SK-N-SH (cell line): Measurements from ENCODE around the gene CDHR3. TPM values are rescaled to one million over a fixed set of nuclear protein-coding genes. Genes with fewer than 3 reads are reported as not detected.

ENCODE experiments used
- CTCF ChIA-PET: fragments of 300-600, 350-600 bp; formaldehyde crosslinking; extraction: SDS; loops from one replicate; lab custom pipeline; 2021; lab: Yijun Ruan, JAX
- POLR2A ChIA-PET: fragments of 350-600 bp; sonication (Branson Sonifier 250); formaldehyde crosslinking; extraction: SDS; loops from one replicate; lab custom pipeline; 2020; ENCODE audit warnings: antibody characterized with exemption, inconsistent platforms; lab: Yijun Ruan, JAX
- DNase-seq: peaks from one replicate; pipeline ENCODE4 v3.0.0; 2012
- H2AFZ ChIP-seq: fragments of 200-600 bp; sonication (generic); 2 replicates; pipeline ENCODE4 v1.8.1; 2016; ENCODE audit warnings: antibody characterized with exemption, mild to moderate bottlenecking, low read depth
- H3F3A ChIP-seq: fragments of 200-600 bp; sonication (generic); replicated peaks from 2 replicates; pipeline ENCODE3; 2016; ENCODE audit warnings: antibody characterized with exemption, mild to moderate bottlenecking; ENCODE audit not compliant: insufficient read depth
- H3K27ac ChIP-seq, 2 experiments: fragments of 200-500 bp in 1 of 2; fragments of 200-600 bp in 1 of 2; sonication (Bioruptor generic) in 1 of 2; sonication (generic), shearing (Covaris generic) in 1 of 2; 2 replicates each; pipeline versions ENCODE4 v1.5.1 to v1.6.1; 2014 to 2016; ENCODE audit warnings: low read depth in 2 of 2, inconsistent platforms in 1 of 2, low read length in 1 of 2, mild to moderate bottlenecking in 1 of 2, mixed read lengths in 1 of 2
- H3K27me3 ChIP-seq: fragments of 200-600 bp; sonication (generic), shearing (Covaris generic); 2 replicates; pipeline ENCODE4 v1.6.1; 2016; ENCODE audit warnings: mixed run types; ENCODE audit not compliant: insufficient read depth
- H3K36me3 ChIP-seq, 2 experiments: fragments of 200-500 bp in 1 of 2; fragments of 200-600 bp in 1 of 2; sonication (Bioruptor generic) in 1 of 2; sonication (generic) in 1 of 2; replicated peaks in 1 of 2; 2 replicates each; pipeline versions ENCODE3 to v1.5.1; 2014 to 2016; ENCODE audit warnings: low read length in 1 of 2, mild to moderate bottlenecking in 1 of 2; ENCODE audit not compliant: insufficient read depth in 2 of 2, control insufficient read depth in 1 of 2
- H3K4me1 ChIP-seq, 2 experiments: fragments of 200-500 bp in 1 of 2; fragments of 200-600 bp in 1 of 2; sonication (Bioruptor generic) in 1 of 2; sonication (generic), shearing (Covaris generic) in 1 of 2; 2 replicates each; pipeline versions ENCODE4 v1.5.1 to v1.6.1; 2014 to 2016; ENCODE audit warnings: low read depth in 1 of 2, low read length in 1 of 2, mixed run types in 1 of 2; ENCODE audit not compliant: insufficient read depth in 2 of 2, control insufficient read depth in 1 of 2
- H3K4me2 ChIP-seq: fragments of 200-600 bp; sonication (generic), shearing (Covaris generic); 2 replicates; pipeline ENCODE4 v1.6.1; 2017; ENCODE audit warnings: mixed run types
- H3K4me3 ChIP-seq, 2 experiments: fragments of 200-500 bp in 1 of 2; fragments of 200-600 bp in 1 of 2; sonication (Bioruptor generic) in 1 of 2; sonication (generic), shearing (Covaris generic) in 1 of 2; 2 replicates each; pipeline versions ENCODE4 v1.5.1 to v1.8.1; 2014 to 2016; ENCODE audit warnings: low read depth in 2 of 2, inconsistent platforms in 1 of 2, low read length in 1 of 2, mild to moderate bottlenecking in 1 of 2, mixed read lengths in 1 of 2, moderate library complexity in 1 of 2
- H3K79me2 ChIP-seq: fragments of 200-600 bp; sonication (generic); 2 replicates; pipeline ENCODE4 v1.8.1; 2017; ENCODE audit warnings: mild to moderate bottlenecking; ENCODE audit not compliant: insufficient read depth
- H3K9ac ChIP-seq: fragments of 200-600 bp; sonication (generic); 2 replicates; pipeline ENCODE4 v1.6.1; 2017; ENCODE audit warnings: mixed run types
- H3K9me2 ChIP-seq: fragments of 200-600 bp; sonication (generic); 2 replicates; pipeline ENCODE4 v1.6.1; 2017; ENCODE audit warnings: mixed run types
- H3K9me3 ChIP-seq: fragments of 200-600 bp; sonication (generic); 2 replicates; pipeline ENCODE4 v1.6.1; 2017; ENCODE audit warnings: mixed run types, mild to moderate bottlenecking, moderate library complexity
- H4K20me1 ChIP-seq: fragments of 200-600 bp; sonication (generic); 2 replicates; pipeline ENCODE4 v1.6.1; 2017; ENCODE audit warnings: mild to moderate bottlenecking, mixed run types; ENCODE audit not compliant: insufficient read depth
- CTCF ChIP-seq: fragments of 200-600 bp; sonication (generic); IDR thresholded peaks from 2 replicates; pipeline ENCODE4 v1.6.1; 2017; ENCODE audit warnings: antibody characterized with exemption, mild to moderate bottlenecking, moderate library complexity
- ELF1 ChIP-seq: IDR thresholded peaks from 2 replicates; pipeline ENCODE4 v1.4.0; 2012
- EP300 ChIP-seq, 2 experiments: IDR thresholded peaks; 2 replicates each; pipeline versions ENCODE4 v1.4.0 to v1.6.1; 2012; ENCODE audit warnings: borderline replicate concordance in 1 of 2, low read depth in 1 of 2, low read length in 1 of 2
- FOXJ3 ChIP-seq: sonication (generic); formaldehyde crosslinking; IDR thresholded peaks from 2 replicates; pipeline ENCODE4 v1.5.1; 2020; ENCODE audit warnings: mild to moderate bottlenecking, missing genetic modification reagents
- FOXM1 ChIP-seq: IDR thresholded peaks from 2 replicates; pipeline ENCODE4 v1.4.0; 2012; ENCODE audit warnings: low read depth, mild to moderate bottlenecking
- GATA2 ChIP-seq: sonication (generic); formaldehyde crosslinking; IDR thresholded peaks from 2 replicates; pipeline ENCODE4 v1.5.0; 2020; ENCODE audit warnings: mild to moderate bottlenecking, missing genetic modification reagents
- JUND ChIP-seq: IDR thresholded peaks from 2 replicates; pipeline ENCODE4 v1.4.0; 2012
- MAX ChIP-seq: IDR thresholded peaks from 2 replicates; pipeline ENCODE4 v1.4.0; 2012; ENCODE audit warnings: low read depth
- MEF2A ChIP-seq: IDR thresholded peaks from 2 replicates; pipeline ENCODE4 v1.4.0; 2012; ENCODE audit warnings: low read depth, borderline replicate concordance
- NRF1 ChIP-seq: IDR thresholded peaks from 2 replicates; pipeline ENCODE4 v1.6.1; 2012; ENCODE audit warnings: low read depth, mild to moderate bottlenecking, low read length
- PBX3 ChIP-seq: IDR thresholded peaks from 2 replicates; pipeline ENCODE4; 2012
- POLR2AphosphoS5 ChIP-seq: IDR thresholded peaks from 2 replicates; pipeline ENCODE4 v1.6.1; 2012; ENCODE audit warnings: low read depth, low read length
- RAD21 ChIP-seq: IDR thresholded peaks from 2 replicates; pipeline ENCODE4 v1.6.1; 2012; ENCODE audit warnings: mild to moderate bottlenecking, low read length
- RCOR1 ChIP-seq: fragments of 150-350 bp; IDR thresholded peaks from 2 replicates; pipeline ENCODE4 v1.6.1; 2017; ENCODE audit warnings: antibody characterized with exemption, low read length
- REST ChIP-seq: IDR thresholded peaks from 2 replicates; pipeline ENCODE4 v1.6.1; 2012; ENCODE audit warnings: mild to moderate bottlenecking, low read depth, low read length, moderate library complexity
- RXRA ChIP-seq: IDR thresholded peaks from 2 replicates; pipeline ENCODE4 v1.4.0; 2012; ENCODE audit warnings: low read depth, mild to moderate bottlenecking, borderline replicate concordance
- SIN3A ChIP-seq: IDR thresholded peaks from 2 replicates; pipeline ENCODE4 v1.6.1; 2012; ENCODE audit warnings: low read depth, mild to moderate bottlenecking, low read length, moderate library complexity, borderline replicate concordance
- SMC3 ChIP-seq: IDR thresholded peaks from 2 replicates; pipeline ENCODE4 v1.6.1; 2012; ENCODE audit warnings: low read depth, low read length, improper control_type of control experiment
- TAF1 ChIP-seq: IDR thresholded peaks from 2 replicates; pipeline ENCODE4 v1.6.1; 2012; ENCODE audit warnings: low read depth, mild to moderate bottlenecking, low read length, moderate library complexity, borderline replicate concordance
- TCF12 ChIP-seq: IDR thresholded peaks from 2 replicates; pipeline ENCODE4 v1.4.0; 2012
- WGBS: methylation state at CpG from one replicate; pipeline ENCODE4 v1.1.6; 2017; ENCODE audit warnings: low lambda C conversion rate; 5-methylcytosine and 5-hydroxymethylcytosine counted together
- polyA plus RNA-seq, 3 experiments: library from polyadenylated mRNA; depleted of rRNA; stranded (reverse); fragments of >200 nt; gene quantifications; 2 replicates each; pipeline ENCODE4 v1.2.3, GENCODE V29; 2012

Gene CDHR3
- polyA plus RNA-seq, 1 of the 3 experiments (the other 2 are of a cell fraction): 7.5 TPM

GRCh38 chr7:106076537-106076936 is 113.5 kb downstream of the CDHR3 start:
- H3K4me3 ChIP-seq: no peak overlapping the region
- H3F3A ChIP-seq: no peaks in the 10 kb centered on the region
- no peak overlapping the region for H3K4me2 ChIP-seq
- H3K27me3 ChIP-seq: no peaks in the 10 kb centered on the region
- H3K27ac ChIP-seq: no peak overlapping the region
- no peaks in the 10 kb centered on the region for H4K20me1 ChIP-seq
- WGBS: 78% methylated on average over 2 of the region's 2 CpGs
- no peak overlapping the region for H2AFZ ChIP-seq
- CTCF ChIA-PET: interaction anchor here (1.2 to 1.4 kb wide), 2 partner anchors 35 to 77 kb away, joined by 3 to 4 read pairs; no protein-coding TSS in a partner anchor
- POLR2A ChIA-PET: interaction anchor here (1.4 kb wide), 1 partner anchor 35 kb away, joined by 3 read pairs; no protein-coding TSS in a partner anchor
- H3K36me3 ChIP-seq: no peaks in the 10 kb centered on the region
- H3K9ac ChIP-seq: no peak overlapping the region
- H3K9me2 ChIP-seq: no peaks in the 10 kb centered on the region
- H3K9me3 ChIP-seq: no peaks in the 10 kb centered on the region
- no peak for TF ChIP-seq NRF1
- H3K79me2 ChIP-seq: no peaks in the 10 kb centered on the region
- H3K4me1 ChIP-seq: peaks cover 12 to 25% of the 10 kb centered on the region in 2 experiments; a peak in 3 of 4 replicates
- DNase-seq: no peak

- ChIA-PET POLR2A (interaction anchor here (1.2 kb wide), 1 partner anchor 31 kb away, joined by 4 read pairs; the partner anchor contains the start of gene SYPL1), CTCF (interaction anchor here (1.1 to 3.1 kb wide), 3 partner anchors 8 to 314 kb away, joined by 3 to 9 read pairs (median 6); no protein-coding TSS in a partner anchor)
- Histone ChIP-seq H3K4me3 (no peak overlapping the region), H3K36me3 (peaks cover 0 to 2% of the 10 kb centered on the region in 2 experiments), H3K9ac (no peak overlapping the region), H4K20me1 (no peaks in the 10 kb centered on the region), H3F3A (no peaks in the 10 kb centered on the region), H2AFZ (no peak overlapping the region), H3K79me2 (no peaks in the 10 kb centered on the region), H3K9me2 (no peaks in the 10 kb centered on the region; the same call in 1 of the 2 replicates), H3K4me1 (no peaks in the 10 kb centered on the region; a peak in 1 of 4 replicates), H3K27ac (no peak overlapping the region), H3K27me3 (no peaks in the 10 kb centered on the region), H3K4me2 (no peak overlapping the region), H3K9me3 (no peaks in the 10 kb centered on the region)
- 85% methylated on average over 6 of the region's 6 CpGs for WGBS
- no peak for DNase-seq
- TF ChIP-seq RCOR1 (no peak), MAX (no peak), EP300 (IDR thresholded peaks at IDR 0.05; ENCODE audit: borderline replicate concordance in 1 of 2, low read depth in 1 of 2, low read length in 1 of 2) (no peak), FOXJ3 (no peak), POLR2AphosphoS5 (no peak), RAD21 (no peak), SMC3 (no peak), ELF1 (no peak), TCF12 (no peak), FOXM1 (no peak), GATA2 (no peak), SIN3A (no peak), MEF2A (no peak), CTCF (no peak), TAF1 (no peak), JUND (no peak), REST (no peak), PBX3 (no peak), RXRA (no peak)
Measured at GRCh38 chr7:106080300-106080987, 117.4 kb downstream of the CDHR3 start.
